ENCODE results near the gene PON2.
"Not testable (repeated sequence)": the region's sequence is repeated elsewhere in the genome, so short reads cannot be mapped to it uniquely, and the experiment has no call there.

The PON2 gene

GRCh38 chr7:95397381-95397780 is 37.4 kb downstream of the PON2 start:
- TF ChIP-seq CTCF (IDR thresholded peaks at IDR 0.05; ENCODE audit: control insufficient read depth, insufficient read depth, low read depth, low read length, missing control alignments): no peak
- no peak overlapping the region for H3K4me3 ChIP-seq (ENCODE audit: control insufficient read depth, low read depth, low read length)
- DNase-seq (ENCODE audit: low read depth): no peak

- no peak for DNase-seq (ENCODE audit: low read depth)
- H3K4me3 ChIP-seq (ENCODE audit: control insufficient read depth, low read depth, low read length): no peak within 1 kb of the TSS
Observed at GRCh38 chr7:95396136-95397032, 38.4 kb downstream of the PON2 start, which contains the start of gene PON3. TSS of gene PON3 (minus strand) at chr7:95396375. CDS start at chr7:95396350, 25 bp downstream.

GRCh38 chr7:95395755-95396135 is 39.1 kb downstream of the PON2 start:
- no peak for DNase-seq (ENCODE audit: low read depth)
- TF ChIP-seq CTCF (IDR thresholded peaks at IDR 0.05; ENCODE audit: control insufficient read depth, insufficient read depth, low read depth, low read length, missing control alignments): no peak
- H3K4me3 ChIP-seq (ENCODE audit: control insufficient read depth, low read depth, low read length): no peak overlapping the region

More at GRCh38 chr7:95396136-95397032, 38.4 kb downstream of the PON2 start, which contains the start of gene PON3:
- TF ChIP-seq CTCF (IDR thresholded peaks at IDR 0.05; ENCODE audit: control insufficient read depth, insufficient read depth, low read depth, low read length, missing control alignments): no peak

GRCh38 chr7:95394370-95394769 is 40.5 kb downstream of the PON2 start:
- no peak overlapping the region for H3K4me3 ChIP-seq (ENCODE audit: control insufficient read depth, low read depth, low read length)
- TF ChIP-seq CTCF (IDR thresholded peaks at IDR 0.05; ENCODE audit: control insufficient read depth, insufficient read depth, low read depth, low read length, missing control alignments): no peak
- no peak for DNase-seq (ENCODE audit: low read depth)

GRCh38 chr7:95391761-95392160 is 43.1 kb downstream of the PON2 start:
- no peak for TF ChIP-seq CTCF (IDR thresholded peaks at IDR 0.05; ENCODE audit: control insufficient read depth, insufficient read depth, low read depth, low read length, missing control alignments)
- DNase-seq (ENCODE audit: low read depth): no peak
- H3K4me3 ChIP-seq (ENCODE audit: control insufficient read depth, low read depth, low read length): no peak overlapping the region

GRCh38 chr7:95389516-95389915 is 45.3 kb downstream of the PON2 start:
- DNase-seq (ENCODE audit: low read depth): no peak
- no peak for TF ChIP-seq CTCF (IDR thresholded peaks at IDR 0.05; ENCODE audit: control insufficient read depth, insufficient read depth, low read depth, low read length, missing control alignments)
- H3K4me3 ChIP-seq (ENCODE audit: control insufficient read depth, low read depth, low read length): no peak overlapping the region

- not testable (repeated sequence) for DNase-seq (ENCODE audit: low read depth); H3K4me3 ChIP-seq (ENCODE audit: control insufficient read depth, low read depth, low read length)
Observed at GRCh38 chr7:95379457-95379856, 55.4 kb downstream of the PON2 start.

All from AG09309 (cell line).